GM12873 (cell line): ENCODE measurements around the gene MCCC2.

Experiments used
- TF ChIP-seq, protein P1 (sequence below): IDR thresholded peaks from 2 replicates; pipeline ENCODE4 v1.5.1; 2012; ENCODE audit warnings: low read depth, mild to moderate bottlenecking, moderate library complexity, low read length, control low read depth; ENCODE audit not compliant: insufficient read depth; ENCODE audit errors: missing control alignments

Gene MCCC2

GRCh38 chr5:71586941-71587765 lies at the start of gene MCCC2:
TSS of gene MCCC2 (plus strand) at chr5:71587340. CDS start at chr5:71587426, 86 bp downstream.
- TF ChIP-seq, protein P1, sequence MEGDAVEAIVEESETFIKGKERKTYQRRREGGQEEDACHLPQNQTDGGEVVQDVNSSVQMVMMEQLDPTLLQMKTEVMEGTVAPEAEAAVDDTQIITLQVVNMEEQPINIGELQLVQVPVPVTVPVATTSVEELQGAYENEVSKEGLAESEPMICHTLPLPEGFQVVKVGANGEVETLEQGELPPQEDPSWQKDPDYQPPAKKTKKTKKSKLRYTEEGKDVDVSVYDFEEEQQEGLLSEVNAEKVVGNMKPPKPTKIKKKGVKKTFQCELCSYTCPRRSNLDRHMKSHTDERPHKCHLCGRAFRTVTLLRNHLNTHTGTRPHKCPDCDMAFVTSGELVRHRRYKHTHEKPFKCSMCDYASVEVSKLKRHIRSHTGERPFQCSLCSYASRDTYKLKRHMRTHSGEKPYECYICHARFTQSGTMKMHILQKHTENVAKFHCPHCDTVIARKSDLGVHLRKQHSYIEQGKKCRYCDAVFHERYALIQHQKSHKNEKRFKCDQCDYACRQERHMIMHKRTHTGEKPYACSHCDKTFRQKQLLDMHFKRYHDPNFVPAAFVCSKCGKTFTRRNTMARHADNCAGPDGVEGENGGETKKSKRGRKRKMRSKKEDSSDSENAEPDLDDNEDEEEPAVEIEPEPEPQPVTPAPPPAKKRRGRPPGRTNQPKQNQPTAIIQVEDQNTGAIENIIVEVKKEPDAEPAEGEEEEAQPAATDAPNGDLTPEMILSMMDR = no peak

GRCh38 chr5:71537687-71538086 lies 49.5 kb upstream of the MCCC2 start:
- TF ChIP-seq, protein P1 = no peak

GRCh38 chr5:71563161-71563560 lies 24.0 kb upstream of the MCCC2 start:
- TF ChIP-seq, protein P1 = no peak

- TF ChIP-seq, protein P1 = no peak
Observed at GRCh38 chr5:71564895-71565294, 22.2 kb upstream of the MCCC2 start.

DNA sequence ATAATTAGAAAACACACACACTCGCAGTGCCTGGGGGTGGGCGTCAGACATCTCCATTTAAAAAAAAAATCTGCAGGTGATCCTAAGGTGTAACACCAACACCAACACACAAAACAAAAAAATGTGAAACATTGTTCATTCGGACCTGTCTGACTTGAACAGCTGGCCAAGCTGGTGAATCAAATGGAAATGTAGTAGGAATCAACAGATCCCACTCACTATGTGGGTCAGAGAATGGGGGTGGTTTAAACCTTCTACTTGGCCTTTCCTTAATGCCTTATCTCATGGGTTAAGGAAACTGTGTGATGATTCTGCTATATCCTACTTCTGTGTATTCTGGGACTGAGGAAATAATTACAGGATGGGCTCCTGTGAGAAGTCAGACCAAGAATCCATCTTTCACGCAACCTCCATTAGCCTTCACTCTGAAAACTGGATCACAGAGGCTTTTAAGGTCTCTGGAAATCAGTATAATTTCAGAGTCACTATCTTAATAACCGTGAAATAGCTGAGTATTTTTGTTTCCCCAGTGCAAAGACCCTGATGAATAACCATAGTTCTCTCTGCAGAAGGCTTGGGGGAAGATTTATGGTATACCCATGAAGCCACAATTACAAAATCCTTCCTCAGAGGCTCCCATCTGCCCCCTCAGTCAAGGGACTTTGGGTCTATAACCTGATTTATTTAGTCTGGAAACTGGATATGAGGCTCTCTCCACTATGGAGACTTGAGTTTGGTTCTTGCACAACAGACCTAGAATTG lies 17.2 kb upstream of the MCCC2 start:
- TF ChIP-seq, protein P1 = no peak

DNA sequence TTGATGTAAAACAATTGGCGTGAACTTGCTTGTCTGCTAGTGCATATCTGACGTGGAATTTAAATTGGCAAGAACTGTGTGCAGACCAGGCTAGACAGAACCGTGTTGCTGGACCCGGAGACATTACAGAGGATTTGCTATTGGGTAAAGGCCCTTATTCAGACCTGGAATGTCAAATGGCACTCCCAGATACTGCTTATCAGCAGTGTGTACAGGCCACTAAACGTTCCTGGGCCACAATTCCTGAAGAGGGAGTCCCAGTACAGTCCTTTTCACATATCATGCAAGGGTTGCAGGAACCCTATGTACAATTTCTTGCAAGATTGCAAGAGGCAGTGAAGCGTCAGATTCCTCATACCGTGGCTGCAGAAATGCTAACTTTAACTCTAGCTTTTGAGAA lies 13.5 kb upstream of the MCCC2 start:
- TF ChIP-seq, protein P1 = no peak

- TF ChIP-seq, protein P1 = no peak
Observed at GRCh38 chr5:71576241-71576640, 10.9 kb upstream of the MCCC2 start.
